Neural cell (in vitro differentiated cells): ENCODE results near the gene NPTXR. TPM values are rescaled to one million over a fixed set of nuclear protein-coding genes. Genes with fewer than 3 reads are reported as not detected.

Source experiments
- H2AFZ ChIP-seq: fragments of 200-600, 300-800 bp; sonication (generic), shearing (Covaris generic); 2 replicates; pipeline ENCODE4 v1.6.0; 2014; ENCODE audit warnings: low read depth, mild to moderate bottlenecking, antibody characterized with exemption, low read length, moderate library complexity
- H3F3A ChIP-seq: fragments of 200-600 bp; shearing (Covaris generic); 2 replicates; pipeline ENCODE4 v1.6.1; 2016; ENCODE audit warnings: mild to moderate bottlenecking, moderate library complexity, mixed read lengths, antibody characterized with exemption, low read length; ENCODE audit not compliant: insufficient read depth, poor library complexity, severe bottlenecking
- H3K27ac ChIP-seq: fragments of 200-600, 300-800 bp; sonication (generic), shearing (Covaris generic); 2 replicates; pipeline ENCODE4 v1.5.1; 2014; ENCODE audit warnings: mild to moderate bottlenecking, low read length, moderate library complexity
- H3K27me3 ChIP-seq: fragments of 300-800, 200-600 bp; sonication (generic), shearing (Covaris generic); 2 replicates; pipeline ENCODE4 v1.6.0; 2014; ENCODE audit warnings: mild to moderate bottlenecking, low read depth, low read length, moderate library complexity; ENCODE audit not compliant: insufficient read depth
- H3K36me3 ChIP-seq: fragments of 300-800, 200-600 bp; sonication (generic), shearing (Covaris generic); 2 replicates; pipeline ENCODE4 v1.5.1; 2014; ENCODE audit warnings: mild to moderate bottlenecking, antibody characterized with exemption, low read length, moderate library complexity; ENCODE audit not compliant: insufficient read depth
- H3K4me2 ChIP-seq: fragments of 300-800, 200-600 bp; sonication (generic), shearing (Covaris generic); 2 replicates; pipeline ENCODE4 v1.6.0; 2014; ENCODE audit warnings: mild to moderate bottlenecking, low read length
- H3K4me3 ChIP-seq: fragments of 300-800, 200-600 bp; sonication (generic), shearing (Covaris generic); 2 replicates; pipeline ENCODE4 v1.5.1; 2014; ENCODE audit warnings: mild to moderate bottlenecking, low read length, moderate library complexity
- H3K79me2 ChIP-seq: fragments of 200-600 bp; shearing (Covaris generic); replicated peaks from 2 replicates; pipeline ENCODE4 v1.6.0; 2014; ENCODE audit warnings: mild to moderate bottlenecking, low read length, moderate library complexity; ENCODE audit not compliant: insufficient read depth
- H3K9ac ChIP-seq: fragments of 300-800, 200-600 bp; sonication (generic), shearing (Covaris generic); 2 replicates; pipeline ENCODE4 v1.6.1; 2016; ENCODE audit warnings: mild to moderate bottlenecking, low read length, mixed read lengths
- H3K9me2 ChIP-seq: fragments of 200-600 bp; shearing (Covaris generic); 2 replicates; pipeline ENCODE4 v1.6.1; 2016; ENCODE audit warnings: mild to moderate bottlenecking, low read length, mixed read lengths; ENCODE audit not compliant: insufficient read depth
- H3K9me3 ChIP-seq: fragments of 200-600, 300-800 bp; sonication (generic), shearing (Covaris generic); 2 replicates; pipeline ENCODE4 v1.6.1; 2016; ENCODE audit warnings: mild to moderate bottlenecking, mixed run types, low read length, moderate library complexity, mixed read lengths
- H4K20me1 ChIP-seq: fragments of 200-600 bp; shearing (Covaris generic); 2 replicates; pipeline ENCODE4 v1.6.1; 2016; ENCODE audit warnings: mild to moderate bottlenecking, mixed run types; ENCODE audit not compliant: insufficient read depth
- EP300 ChIP-seq: fragments of 450-650 bp; conservative IDR thresholded peaks from 2 replicates; pipeline ENCODE4 v1.6.1; 2014; ENCODE audit warnings: antibody characterized with exemption, mild to moderate bottlenecking, moderate library complexity; ENCODE audit not compliant: poor library complexity, severe bottlenecking
- EZH2 ChIP-seq: fragments of 200-600, 300-800 bp; shearing (Covaris generic), sonication (generic); IDR thresholded peaks from 2 replicates; pipeline ENCODE4 v1.6.1; 2014; ENCODE audit warnings: antibody characterized with exemption, low read length, borderline replicate concordance, mild to moderate bottlenecking; ENCODE audit not compliant: insufficient read depth, poor library complexity, severe bottlenecking
- MXI1 ChIP-seq: fragments of 450-650 bp; conservative IDR thresholded peaks from 2 replicates; pipeline ENCODE4 v1.6.1; 2014; ENCODE audit warnings: antibody characterized with exemption, mild to moderate bottlenecking; ENCODE audit not compliant: poor library complexity, severe bottlenecking
- POLR2AphosphoS5 ChIP-seq: IDR thresholded peaks from 2 replicates; pipeline ENCODE4 v1.6.1; 2012
- RAD21 ChIP-seq: fragments of 450-650 bp; conservative IDR thresholded peaks from 2 replicates; pipeline ENCODE4 v1.6.1; 2014; ENCODE audit warnings: antibody characterized with exemption, mild to moderate bottlenecking, moderate library complexity
- SMC3 ChIP-seq: fragments of 450-650 bp; conservative IDR thresholded peaks from 2 replicates; pipeline ENCODE4 v1.6.1; 2014; ENCODE audit warnings: antibody characterized with exemption, mild to moderate bottlenecking, moderate library complexity; ENCODE audit not compliant: poor library complexity
- TAF1 ChIP-seq: IDR thresholded peaks from 2 replicates; pipeline ENCODE4 v1.6.1; 2012; ENCODE audit warnings: low read depth
- polyA plus RNA-seq: library from polyadenylated mRNA; depleted of rRNA; stranded (reverse); fragments of >200 nt; gene quantifications from 2 replicates; pipeline ENCODE4 v1.2.3, GENCODE V29; 2014
- TF ChIP-seq, protein P1 (sequence below): fragments of 450-650 bp; IDR thresholded peaks from 2 replicates; pipeline ENCODE4 v1.5.1; 2014; ENCODE audit warnings: antibody characterized with exemption, mild to moderate bottlenecking, moderate library complexity; ENCODE audit not compliant: poor library complexity, severe bottlenecking
- TF ChIP-seq, protein P2 (sequence below): IDR thresholded peaks from 2 replicates; pipeline ENCODE4 v1.6.1; 2012; ENCODE audit warnings: borderline replicate concordance

Gene NPTXR
- polyA plus RNA-seq, 1 donor from 2014 or later = 17.0 TPM

DNA sequence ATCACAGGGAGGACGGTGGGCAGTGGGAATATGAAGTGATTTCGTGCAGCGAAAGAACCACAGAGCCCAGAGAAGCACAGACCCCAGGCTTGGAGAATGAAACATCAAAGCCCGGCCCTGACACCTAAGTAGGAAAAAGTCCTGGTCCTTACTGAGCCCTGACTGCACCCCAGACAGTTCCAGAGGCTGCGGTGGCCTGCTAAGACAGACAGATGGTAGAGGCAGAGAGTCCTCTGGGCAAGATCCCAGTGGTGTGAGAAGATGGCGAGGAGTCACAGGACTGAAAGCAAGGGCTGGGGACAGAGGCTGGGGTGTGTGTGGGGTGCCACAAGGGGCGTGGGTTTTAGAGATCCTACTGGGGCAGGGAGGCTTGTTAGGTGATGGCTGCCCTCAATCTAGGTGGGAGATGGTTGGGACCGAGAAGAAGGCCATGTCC is 24.5 kb upstream of the NPTXR start:
- peaks cover 20% of the 10 kb centered on the region for H4K20me1 ChIP-seq
- H3K4me3 ChIP-seq = no peak overlapping the region
- H3K27ac ChIP-seq = no peak overlapping the region

DNA sequence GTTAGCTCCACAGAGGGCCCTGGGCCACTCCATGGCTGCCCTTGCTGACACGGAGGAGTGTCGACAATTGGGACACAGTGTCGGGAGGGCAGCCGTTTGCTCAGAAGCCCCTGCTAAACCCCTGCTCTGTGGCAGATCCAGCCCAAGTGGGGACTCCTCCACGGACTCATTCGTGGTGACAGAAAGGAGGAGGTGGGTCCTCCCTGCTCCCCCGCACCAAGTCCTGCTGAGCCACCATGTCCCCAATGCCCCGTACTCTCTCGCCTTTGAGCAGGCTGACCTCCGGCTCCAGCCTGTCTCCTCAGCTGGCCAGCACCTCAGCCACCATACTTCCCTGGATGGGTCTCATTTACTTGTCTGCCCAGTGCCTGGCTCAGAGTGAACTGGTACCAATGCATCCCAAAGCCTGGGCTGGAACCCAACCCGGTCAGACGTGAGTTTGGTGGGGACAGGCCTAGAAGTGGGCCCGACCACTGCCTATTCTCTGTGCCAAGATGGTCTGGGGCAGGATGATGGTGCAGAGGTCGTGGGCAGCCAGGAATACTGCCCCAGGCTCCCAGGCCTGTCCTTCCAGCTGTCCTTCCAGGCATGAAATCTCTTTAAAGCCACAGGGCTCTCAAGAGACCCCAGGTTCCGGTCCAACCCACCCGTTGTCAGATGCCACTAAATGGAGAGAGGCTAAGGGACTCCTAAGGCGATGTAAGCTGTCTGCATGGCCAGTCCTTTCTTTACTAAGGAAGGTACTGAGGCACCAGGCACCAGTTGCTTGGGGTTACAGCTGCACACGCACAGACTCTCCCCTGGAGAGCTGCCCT is 23.9 kb upstream of the NPTXR start:
- no peak overlapping the region for H3K9ac ChIP-seq
- TF ChIP-seq POLR2AphosphoS5 (no peak), EZH2 (no peak), EP300 (no peak), SMC3 (no peak), TAF1 (no peak), RAD21 (no peak), MXI1 (no peak)
- TF ChIP-seq, protein P1, sequence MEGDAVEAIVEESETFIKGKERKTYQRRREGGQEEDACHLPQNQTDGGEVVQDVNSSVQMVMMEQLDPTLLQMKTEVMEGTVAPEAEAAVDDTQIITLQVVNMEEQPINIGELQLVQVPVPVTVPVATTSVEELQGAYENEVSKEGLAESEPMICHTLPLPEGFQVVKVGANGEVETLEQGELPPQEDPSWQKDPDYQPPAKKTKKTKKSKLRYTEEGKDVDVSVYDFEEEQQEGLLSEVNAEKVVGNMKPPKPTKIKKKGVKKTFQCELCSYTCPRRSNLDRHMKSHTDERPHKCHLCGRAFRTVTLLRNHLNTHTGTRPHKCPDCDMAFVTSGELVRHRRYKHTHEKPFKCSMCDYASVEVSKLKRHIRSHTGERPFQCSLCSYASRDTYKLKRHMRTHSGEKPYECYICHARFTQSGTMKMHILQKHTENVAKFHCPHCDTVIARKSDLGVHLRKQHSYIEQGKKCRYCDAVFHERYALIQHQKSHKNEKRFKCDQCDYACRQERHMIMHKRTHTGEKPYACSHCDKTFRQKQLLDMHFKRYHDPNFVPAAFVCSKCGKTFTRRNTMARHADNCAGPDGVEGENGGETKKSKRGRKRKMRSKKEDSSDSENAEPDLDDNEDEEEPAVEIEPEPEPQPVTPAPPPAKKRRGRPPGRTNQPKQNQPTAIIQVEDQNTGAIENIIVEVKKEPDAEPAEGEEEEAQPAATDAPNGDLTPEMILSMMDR = no peak
- TF ChIP-seq, protein P2, sequence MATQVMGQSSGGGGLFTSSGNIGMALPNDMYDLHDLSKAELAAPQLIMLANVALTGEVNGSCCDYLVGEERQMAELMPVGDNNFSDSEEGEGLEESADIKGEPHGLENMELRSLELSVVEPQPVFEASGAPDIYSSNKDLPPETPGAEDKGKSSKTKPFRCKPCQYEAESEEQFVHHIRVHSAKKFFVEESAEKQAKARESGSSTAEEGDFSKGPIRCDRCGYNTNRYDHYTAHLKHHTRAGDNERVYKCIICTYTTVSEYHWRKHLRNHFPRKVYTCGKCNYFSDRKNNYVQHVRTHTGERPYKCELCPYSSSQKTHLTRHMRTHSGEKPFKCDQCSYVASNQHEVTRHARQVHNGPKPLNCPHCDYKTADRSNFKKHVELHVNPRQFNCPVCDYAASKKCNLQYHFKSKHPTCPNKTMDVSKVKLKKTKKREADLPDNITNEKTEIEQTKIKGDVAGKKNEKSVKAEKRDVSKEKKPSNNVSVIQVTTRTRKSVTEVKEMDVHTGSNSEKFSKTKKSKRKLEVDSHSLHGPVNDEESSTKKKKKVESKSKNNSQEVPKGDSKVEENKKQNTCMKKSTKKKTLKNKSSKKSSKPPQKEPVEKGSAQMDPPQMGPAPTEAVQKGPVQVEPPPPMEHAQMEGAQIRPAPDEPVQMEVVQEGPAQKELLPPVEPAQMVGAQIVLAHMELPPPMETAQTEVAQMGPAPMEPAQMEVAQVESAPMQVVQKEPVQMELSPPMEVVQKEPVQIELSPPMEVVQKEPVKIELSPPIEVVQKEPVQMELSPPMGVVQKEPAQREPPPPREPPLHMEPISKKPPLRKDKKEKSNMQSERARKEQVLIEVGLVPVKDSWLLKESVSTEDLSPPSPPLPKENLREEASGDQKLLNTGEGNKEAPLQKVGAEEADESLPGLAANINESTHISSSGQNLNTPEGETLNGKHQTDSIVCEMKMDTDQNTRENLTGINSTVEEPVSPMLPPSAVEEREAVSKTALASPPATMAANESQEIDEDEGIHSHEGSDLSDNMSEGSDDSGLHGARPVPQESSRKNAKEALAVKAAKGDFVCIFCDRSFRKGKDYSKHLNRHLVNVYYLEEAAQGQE = no peak
- no peak overlapping the region for H3K4me3 ChIP-seq

More for the DNA sequence above, 24.5 kb upstream of the NPTXR start:
- Histone ChIP-seq H3K9me3 (no peaks in the 10 kb centered on the region), H3F3A (no peaks in the 10 kb centered on the region), H3K27me3 (no peaks in the 10 kb centered on the region), H3K36me3 (no peaks in the 10 kb centered on the region), H3K79me2 (peaks cover 25% of the 10 kb centered on the region), H2AFZ (no peak overlapping the region), H3K9ac (peak overlapping the region; percentile 4), H3K4me2 (no peak overlapping the region), H3K9me2 (no peaks in the 10 kb centered on the region)
- TF ChIP-seq MXI1 = no peak
- TF ChIP-seq, protein P2 = no peak
- TF ChIP-seq, protein P1 = no peak
- TF ChIP-seq RAD21 = no peak

More for the DNA sequence above, 23.9 kb upstream of the NPTXR start:
- H3K27me3 ChIP-seq = no peaks in the 10 kb centered on the region
- H3K9me3 ChIP-seq = no peaks in the 10 kb centered on the region
- H2AFZ ChIP-seq = no peak overlapping the region
- no peaks in the 10 kb centered on the region for H3K36me3 ChIP-seq
- no peaks in the 10 kb centered on the region for H3K9me2 ChIP-seq
- peaks cover 20% of the 10 kb centered on the region for H4K20me1 ChIP-seq
- H3K79me2 ChIP-seq = peaks cover 25% of the 10 kb centered on the region
- H3F3A ChIP-seq = no peaks in the 10 kb centered on the region
- no peak overlapping the region for H3K27ac ChIP-seq
- no peak overlapping the region for H3K4me2 ChIP-seq
